ENCODE measurements around the gene ASCL3.
A peak's percentile ranks its signal among the peaks of the same experiment; 100 is the strongest.

Gene ASCL3

DNA sequence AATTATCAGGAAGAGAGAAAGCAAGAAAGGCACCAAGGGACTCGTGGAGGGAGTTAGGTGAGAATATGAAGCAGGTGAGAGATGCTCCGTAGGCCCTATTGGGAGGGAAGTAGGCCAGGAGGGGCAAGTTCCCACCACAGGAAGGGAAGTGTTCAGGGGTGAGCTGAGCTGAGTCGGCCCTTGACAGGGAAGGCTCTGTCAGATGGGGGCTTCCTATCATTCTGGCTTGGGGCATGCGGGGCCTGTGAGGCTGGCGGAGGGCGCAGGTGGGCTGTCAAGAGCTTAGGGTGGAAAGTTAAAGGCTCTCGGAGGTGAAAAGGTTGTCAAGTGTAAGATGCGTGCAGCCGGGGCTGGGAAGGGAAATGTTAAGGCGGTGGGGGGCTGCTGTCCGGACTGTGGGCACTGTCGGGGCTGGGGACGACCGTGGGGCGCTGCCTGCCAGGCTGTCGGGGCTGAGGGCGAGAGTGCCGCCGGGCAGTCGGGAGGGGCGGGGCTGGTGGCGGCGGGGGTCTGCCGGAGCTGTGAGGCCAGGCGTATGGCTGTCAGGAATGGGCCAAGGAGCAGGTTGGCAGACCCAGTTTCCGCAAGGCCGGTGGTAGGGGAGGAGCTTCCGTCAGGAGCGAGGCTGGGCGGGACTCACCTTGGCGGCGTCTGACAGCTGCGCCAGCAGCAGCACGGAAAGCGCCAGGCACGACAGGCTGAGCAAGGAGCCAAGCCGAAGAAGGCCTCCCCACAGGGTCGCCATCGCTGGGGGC lies 20.9 kb upstream of the ASCL3 start:
- peak overlapping the region; percentile 94 for H3K9ac ChIP-seq (ENCODE audit: insufficient read length, low read depth)
- no peaks in the 10 kb centered on the region for H3K4me1 ChIP-seq (ENCODE audit: insufficient read depth, insufficient read length)
- DNase-seq (ENCODE audit: low read depth, low spot score): peak; percentile 32
- H3K36me3 ChIP-seq (ENCODE audit: insufficient read depth, insufficient read length, low read length): peaks cover 3% of the 10 kb centered on the region
- TF ChIP-seq YY1 (IDR thresholded peaks at IDR 0.05; ENCODE audit: insufficient read depth, insufficient read length) (no peak), SUZ12 (IDR thresholded peaks at IDR 0.05; ENCODE audit: extremely low read depth, insufficient read depth, insufficient read length) (no peak), ZNF274 (IDR thresholded peaks at IDR 0.05; ENCODE audit: low read depth, low read length) (no peak)
- H3K9me3 ChIP-seq (ENCODE audit: insufficient read depth, low read length): no peaks in the 10 kb centered on the region
- H3K4me3 ChIP-seq (ENCODE audit: insufficient read length, low read depth): peak overlapping the region; percentile 80
- no peaks in the 10 kb centered on the region for H3K27me3 ChIP-seq (ENCODE audit: insufficient read depth, insufficient read length)

DNA sequence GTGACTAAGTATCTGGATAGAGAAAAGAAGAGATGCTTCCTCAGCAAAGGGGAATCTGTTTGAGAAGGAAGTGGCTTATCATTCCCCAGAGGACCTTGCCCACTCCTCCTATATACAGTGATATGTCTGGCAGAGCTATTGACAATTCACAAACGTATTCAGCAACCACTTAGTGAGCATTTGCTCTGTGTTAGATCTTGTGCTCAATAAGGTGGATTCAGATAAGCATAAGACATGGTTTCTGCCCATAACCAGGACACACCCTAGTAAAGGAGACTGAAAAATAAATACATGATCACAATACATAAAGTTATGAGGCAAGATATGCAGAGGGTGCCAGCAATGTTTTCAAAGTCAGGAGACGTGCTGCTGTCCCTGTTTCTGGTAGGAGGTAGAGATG lies 20.0 kb upstream of the ASCL3 start:
- Histone ChIP-seq H3K9ac (ENCODE audit: insufficient read length, low read depth) (no peak overlapping the region), H3K27me3 (ENCODE audit: insufficient read depth, insufficient read length) (no peaks in the 10 kb centered on the region), H3K4me3 (ENCODE audit: insufficient read length, low read depth) (no peak overlapping the region), H3K9me3 (ENCODE audit: insufficient read depth, low read length) (no peaks in the 10 kb centered on the region), H3K4me1 (ENCODE audit: insufficient read depth, insufficient read length) (no peaks in the 10 kb centered on the region), H3K36me3 (ENCODE audit: insufficient read depth, insufficient read length, low read length) (peaks cover 3% of the 10 kb centered on the region)
- no peak for TF ChIP-seq ZNF274 (IDR thresholded peaks at IDR 0.05; ENCODE audit: low read depth, low read length)
- no peak for TF ChIP-seq YY1 (IDR thresholded peaks at IDR 0.05; ENCODE audit: insufficient read depth, insufficient read length)
- TF ChIP-seq SUZ12 (IDR thresholded peaks at IDR 0.05; ENCODE audit: extremely low read depth, insufficient read depth, insufficient read length): no peak
- no peak for DNase-seq (ENCODE audit: low read depth, low spot score)

DNA sequence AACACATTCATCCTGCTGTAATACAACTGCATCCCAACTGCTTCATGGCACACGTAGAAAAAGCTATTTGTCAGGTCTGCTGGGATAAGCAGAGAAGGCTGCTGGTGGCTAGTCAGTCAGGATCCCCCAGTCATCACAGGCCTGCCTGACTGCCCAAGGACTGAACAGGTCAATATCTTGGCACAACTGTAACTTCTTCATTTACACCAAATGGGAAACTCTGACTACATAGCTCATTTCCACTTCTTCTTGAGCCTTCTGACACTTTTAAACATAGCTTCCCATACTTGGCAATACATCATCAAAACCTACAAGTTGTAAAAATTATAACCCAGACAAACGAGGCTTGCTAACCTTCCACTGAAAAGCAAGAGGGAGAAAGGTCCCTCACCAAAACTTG lies 18.6 kb upstream of the ASCL3 start:
- Histone ChIP-seq H3K9ac (ENCODE audit: insufficient read length, low read depth) (no peak overlapping the region), H3K36me3 (ENCODE audit: insufficient read depth, insufficient read length, low read length) (peaks cover 3% of the 10 kb centered on the region), H3K27me3 (ENCODE audit: insufficient read depth, insufficient read length) (no peaks in the 10 kb centered on the region), H3K4me3 (ENCODE audit: insufficient read length, low read depth) (no peak overlapping the region), H3K9me3 (ENCODE audit: insufficient read depth, low read length) (no peaks in the 10 kb centered on the region), H3K4me1 (ENCODE audit: insufficient read depth, insufficient read length) (no peaks in the 10 kb centered on the region)
- TF ChIP-seq YY1 (IDR thresholded peaks at IDR 0.05; ENCODE audit: insufficient read depth, insufficient read length): no peak
- TF ChIP-seq SUZ12 (IDR thresholded peaks at IDR 0.05; ENCODE audit: extremely low read depth, insufficient read depth, insufficient read length): no peak
- no peak for TF ChIP-seq ZNF274 (IDR thresholded peaks at IDR 0.05; ENCODE audit: low read depth, low read length)
- no peak for DNase-seq (ENCODE audit: low read depth, low spot score)

DNA sequence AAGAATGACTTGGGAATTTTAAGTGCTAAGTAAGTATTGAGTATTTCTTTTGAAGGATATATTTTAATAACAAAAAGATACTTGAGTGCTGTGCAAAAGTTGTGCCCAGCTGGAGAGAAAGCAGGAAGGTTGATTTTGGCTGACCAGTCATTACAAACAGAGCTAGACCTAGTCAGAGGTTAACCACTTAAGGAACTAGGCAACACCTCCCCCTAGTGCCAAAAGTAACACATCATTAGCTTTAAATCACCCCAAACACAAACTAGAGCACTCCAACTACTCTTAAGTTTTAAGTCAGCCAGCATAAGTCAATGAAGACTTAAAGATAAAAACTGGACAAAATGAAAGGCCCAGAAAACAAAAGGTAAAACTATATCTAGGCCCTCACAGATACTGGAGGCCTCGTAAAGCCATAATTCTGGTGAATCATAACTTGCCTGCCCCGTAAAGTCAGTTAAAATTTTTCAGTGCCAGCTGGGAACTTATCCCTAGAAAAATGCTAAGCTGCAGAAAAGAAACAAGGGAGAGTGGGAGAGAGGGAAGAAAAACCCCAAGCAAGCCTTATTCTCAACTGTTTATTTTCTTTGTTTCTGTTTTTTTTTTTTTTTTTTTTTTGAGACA lies 16.8 kb upstream of the ASCL3 start:
- DNase-seq (ENCODE audit: low read depth, low spot score): peak; percentile 59
- H3K4me3 ChIP-seq (ENCODE audit: insufficient read length, low read depth): no peak overlapping the region
- H3K27me3 ChIP-seq (ENCODE audit: insufficient read depth, insufficient read length): no peaks in the 10 kb centered on the region
- no peaks in the 10 kb centered on the region for H3K4me1 ChIP-seq (ENCODE audit: insufficient read depth, insufficient read length)
- TF ChIP-seq YY1 (IDR thresholded peaks at IDR 0.05; ENCODE audit: insufficient read depth, insufficient read length) (no peak), SUZ12 (IDR thresholded peaks at IDR 0.05; ENCODE audit: extremely low read depth, insufficient read depth, insufficient read length) (no peak), ZNF274 (IDR thresholded peaks at IDR 0.05; ENCODE audit: low read depth, low read length) (no peak)
- H3K9ac ChIP-seq (ENCODE audit: insufficient read length, low read depth): no peak overlapping the region
- H3K36me3 ChIP-seq (ENCODE audit: insufficient read depth, insufficient read length, low read length): peaks cover 9% of the 10 kb centered on the region
- H3K9me3 ChIP-seq (ENCODE audit: insufficient read depth, low read length): no peaks in the 10 kb centered on the region

DNA sequence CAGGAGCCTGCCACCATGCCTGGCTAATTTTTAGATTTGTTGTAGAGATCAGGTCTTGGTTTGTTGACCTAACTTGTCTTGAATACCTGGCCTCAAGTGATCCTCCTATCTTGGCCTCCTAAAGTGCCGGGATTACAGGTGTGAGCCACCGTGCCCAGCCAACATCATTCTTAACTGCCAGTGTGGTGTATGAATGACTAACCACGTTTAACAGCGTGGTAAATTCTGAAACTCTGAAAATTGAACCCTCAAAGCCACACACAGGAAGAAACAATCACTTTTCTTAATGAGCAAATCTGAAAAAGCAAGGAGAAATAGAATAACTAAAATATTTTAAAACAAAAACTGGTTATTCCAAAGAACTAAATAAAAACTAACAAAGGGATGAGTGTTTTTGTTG lies 14.0 kb upstream of the ASCL3 start:
- no peak for DNase-seq (ENCODE audit: low read depth, low spot score)
- Histone ChIP-seq H3K9ac (ENCODE audit: insufficient read length, low read depth) (no peak overlapping the region), H3K36me3 (ENCODE audit: insufficient read depth, insufficient read length, low read length) (peaks cover 13% of the 10 kb centered on the region), H3K9me3 (ENCODE audit: insufficient read depth, low read length) (no peaks in the 10 kb centered on the region), H3K27me3 (ENCODE audit: insufficient read depth, insufficient read length) (no peaks in the 10 kb centered on the region), H3K4me1 (ENCODE audit: insufficient read depth, insufficient read length) (no peaks in the 10 kb centered on the region), H3K4me3 (ENCODE audit: insufficient read length, low read depth) (no peak overlapping the region)
- TF ChIP-seq ZNF274 (IDR thresholded peaks at IDR 0.05; ENCODE audit: low read depth, low read length) (no peak), SUZ12 (IDR thresholded peaks at IDR 0.05; ENCODE audit: extremely low read depth, insufficient read depth, insufficient read length) (no peak), YY1 (IDR thresholded peaks at IDR 0.05; ENCODE audit: insufficient read depth, insufficient read length) (no peak)

DNA sequence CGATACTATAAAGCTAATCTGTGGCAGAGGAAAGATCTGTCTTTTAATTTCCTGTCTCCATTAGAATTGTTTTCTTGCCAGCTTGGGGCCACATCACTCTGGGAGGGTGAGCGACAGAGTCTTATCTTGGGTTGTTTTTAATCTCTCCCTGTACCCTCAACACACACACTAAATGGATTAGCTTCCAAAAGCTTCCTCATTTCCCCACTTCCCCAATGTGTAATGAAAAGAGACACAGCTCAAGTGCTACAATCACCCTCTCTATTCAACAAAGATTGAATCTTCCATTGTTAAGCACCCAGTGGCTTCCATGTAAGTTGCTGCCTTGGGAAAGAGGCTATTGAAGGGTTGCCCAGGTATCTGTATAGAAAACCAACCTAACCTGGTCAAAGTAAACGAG lies 6.1 kb upstream of the ASCL3 start:
- no peak for DNase-seq (ENCODE audit: low read depth, low spot score)
- Histone ChIP-seq H3K4me1 (ENCODE audit: insufficient read depth, insufficient read length) (no peaks in the 10 kb centered on the region), H3K9ac (ENCODE audit: insufficient read length, low read depth) (no peak overlapping the region), H3K4me3 (ENCODE audit: insufficient read length, low read depth) (no peak overlapping the region), H3K36me3 (ENCODE audit: insufficient read depth, insufficient read length, low read length) (peaks cover 13% of the 10 kb centered on the region), H3K27me3 (ENCODE audit: insufficient read depth, insufficient read length) (no peaks in the 10 kb centered on the region), H3K9me3 (ENCODE audit: insufficient read depth, low read length) (no peaks in the 10 kb centered on the region)
- no peak for TF ChIP-seq SUZ12 (IDR thresholded peaks at IDR 0.05; ENCODE audit: extremely low read depth, insufficient read depth, insufficient read length)
- no peak for TF ChIP-seq YY1 (IDR thresholded peaks at IDR 0.05; ENCODE audit: insufficient read depth, insufficient read length)
- TF ChIP-seq ZNF274 (IDR thresholded peaks at IDR 0.05; ENCODE audit: low read depth, low read length): no peak

DNA sequence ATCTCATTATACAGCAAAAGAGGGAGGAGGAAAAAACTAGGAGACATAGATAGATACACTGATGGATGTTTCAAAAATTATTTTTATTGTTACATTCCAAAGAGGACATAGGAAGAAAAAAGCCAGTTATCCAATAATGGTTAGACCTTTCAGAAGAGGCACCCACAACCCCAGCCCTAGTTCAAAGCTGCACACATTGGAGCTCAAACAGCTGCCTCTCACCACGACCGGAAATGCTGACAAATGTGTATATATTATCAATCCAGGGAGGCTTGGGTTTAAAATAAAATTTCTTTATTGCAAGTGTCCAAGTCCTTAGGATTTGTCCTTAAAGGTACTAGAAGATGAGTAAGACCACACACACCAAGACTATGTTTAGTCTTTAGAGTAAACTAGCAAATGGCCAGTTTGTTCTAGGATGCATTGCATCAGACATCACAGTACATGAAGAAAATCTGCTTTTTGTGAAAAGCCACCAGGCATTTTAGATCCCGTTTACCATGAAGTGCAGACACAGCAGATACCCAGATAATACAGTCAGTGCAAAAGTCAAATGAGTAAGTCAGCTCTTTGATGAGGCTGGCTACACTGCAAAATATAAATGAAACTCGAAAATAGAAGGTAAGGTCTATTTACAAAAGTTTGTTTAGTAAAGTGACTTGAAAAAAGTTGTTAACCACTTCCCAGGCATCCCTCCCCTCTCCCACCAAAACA lies 4.6 kb upstream of the ASCL3 start:
- peaks cover 8% of the 10 kb centered on the region for H3K36me3 ChIP-seq (ENCODE audit: insufficient read depth, insufficient read length, low read length)
- no peak overlapping the region for H3K4me3 ChIP-seq (ENCODE audit: insufficient read length, low read depth)
- no peaks in the 10 kb centered on the region for H3K9me3 ChIP-seq (ENCODE audit: insufficient read depth, low read length)
- no peaks in the 10 kb centered on the region for H3K27me3 ChIP-seq (ENCODE audit: insufficient read depth, insufficient read length)
- DNase-seq (ENCODE audit: low read depth, low spot score): no peak
- H3K9ac ChIP-seq (ENCODE audit: insufficient read length, low read depth): no peak overlapping the region
- H3K4me1 ChIP-seq (ENCODE audit: insufficient read depth, insufficient read length): no peaks in the 10 kb centered on the region
- TF ChIP-seq SUZ12 (IDR thresholded peaks at IDR 0.05; ENCODE audit: extremely low read depth, insufficient read depth, insufficient read length) (no peak), ZNF274 (IDR thresholded peaks at IDR 0.05; ENCODE audit: low read depth, low read length) (no peak), YY1 (IDR thresholded peaks at IDR 0.05; ENCODE audit: insufficient read depth, insufficient read length) (no peak)
